NCI-H82 treated with DMSO at 0.1 percent for 48 hours (cell line): ENCODE data around the gene ADAMTSL4.

ENCODE experiments used
- DNase-seq: peaks from one replicate; lab custom pipeline; 2025; ENCODE audit not compliant: unreplicated experiment; lab: John Stamatoyannopoulos, UW

The ADAMTSL4 gene

GRCh38 chr1:150534002-150534401 is 15.2 kb upstream of the ADAMTSL4 start:
- DNase-seq, result no peak

- DNase-seq, result no peak
Observed at GRCh38 chr1:150535511-150536287, 13.5 kb upstream of the ADAMTSL4 start.

- no peak for DNase-seq
Observed at GRCh38 chr1:150536836-150537731, 12.1 kb upstream of the ADAMTSL4 start.

GRCh38 chr1:150537732-150538684 is 11.2 kb upstream of the ADAMTSL4 start:
- no peak for DNase-seq

GRCh38 chr1:150543500-150544143 is 5.6 kb upstream of the ADAMTSL4 start:
- DNase-seq, result no peak

- no peak for DNase-seq
Observed at GRCh38 chr1:150544204-150544603, 5.0 kb upstream of the ADAMTSL4 start.

- DNase-seq, result no peak
Observed at GRCh38 chr1:150545486-150546032, 3.6 kb upstream of the ADAMTSL4 start.

GRCh38 chr1:150546294-150546937 is 2.8 kb upstream of the ADAMTSL4 start:
- no peak for DNase-seq

GRCh38 chr1:150548324-150548631 is 930 bp upstream of the ADAMTSL4 start:
- no peak for DNase-seq

- DNase-seq, result no peak
Observed at GRCh38 chr1:150549496-150550221, 451 bp downstream of the ADAMTSL4 start.

- no peak for DNase-seq
Observed at GRCh38 chr1:150550222-150551050, 1.2 kb downstream of the ADAMTSL4 start.

GRCh38 chr1:150551051-150551783 is 2.0 kb downstream of the ADAMTSL4 start:
- peak; percentile 70 for DNase-seq

- DNase-seq, result no peak
Observed at GRCh38 chr1:150551784-150552127, 2.5 kb downstream of the ADAMTSL4 start.

- DNase-seq, result no peak
Observed at GRCh38 chr1:150552128-150552910, 3.1 kb downstream of the ADAMTSL4 start.

GRCh38 chr1:150552911-150553289 is 3.7 kb downstream of the ADAMTSL4 start:
- no peak for DNase-seq

- no peak for DNase-seq
Observed at GRCh38 chr1:150553392-150554085, 4.3 kb downstream of the ADAMTSL4 start.
